Measurements from ENCODE around the gene PCAT6. TPM values are rescaled to one million over a fixed set of nuclear protein-coding genes. Genes with fewer than 3 reads are reported as not detected.
A peak's percentile ranks its signal among the peaks of the same experiment; 100 is the strongest.

PCAT6 gene
- total and polyA plus RNA-seq, 2 of the 8 experiments (the other 6 are each of a cell fraction or from before 2014, with no cell fraction given) = 4.6 to 14.7 TPM

DNA sequence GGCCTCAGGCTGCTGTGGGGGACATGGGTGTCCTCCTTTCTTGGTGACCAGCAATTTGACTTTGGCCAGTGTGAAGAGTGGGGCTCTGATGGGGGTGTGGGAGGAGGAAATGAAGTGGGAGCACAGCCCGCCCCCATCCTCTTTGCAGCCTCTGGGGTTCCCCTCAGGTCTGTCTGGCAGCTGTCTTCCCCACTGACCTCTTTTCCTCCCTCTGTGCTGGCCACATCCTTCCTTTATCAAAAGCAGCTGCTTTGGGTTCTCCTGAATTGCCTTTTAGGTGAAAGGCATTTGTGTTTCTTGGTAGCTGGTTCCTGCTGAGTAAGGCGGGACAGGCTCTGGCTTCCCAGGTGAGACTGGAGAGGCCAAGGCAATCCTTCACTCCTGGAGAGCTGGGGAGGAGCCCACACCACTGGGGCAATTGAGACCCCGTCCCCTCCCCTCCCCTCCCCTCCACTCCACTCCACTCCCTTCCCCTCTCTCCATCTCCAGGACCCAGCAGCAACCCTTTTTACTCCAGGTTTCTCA lies 24.9 kb downstream of the PCAT6 start:
- H3K4me2 ChIP-seq (ENCODE audit: insufficient read depth in 1 of 2, low read depth in 2 of 2, low read length in 2 of 2) = no peak overlapping the region
- no peak overlapping the region for H4K5ac ChIP-seq (ENCODE audit: insufficient read length, low read depth, low read length)
- H3K79me1 ChIP-seq (ENCODE audit: low read depth, low read length) = no peaks in the 10 kb centered on the region
- peak overlapping the region; percentile 62 for H4K91ac ChIP-seq (replicated peaks; ENCODE audit: insufficient read length, low read length)
- H3K4ac ChIP-seq (replicated peaks; ENCODE audit: insufficient read length, low read depth, low read length) = no peak overlapping the region
- no peak overlapping the region for H2AK5ac ChIP-seq (ENCODE audit: low read depth, low read length)
- peaks cover 0 to 6% (median 5%) of the 10 kb centered on the region in 4 experiments; a peak in 6 of 7 replicates for H3K4me1 ChIP-seq (replicated peaks in 1 of 4; ENCODE audit: control insufficient read depth in 3 of 4, insufficient read depth in 4 of 4, low read length in 3 of 4)
- CTCF ChIA-PET (ENCODE audit: partially characterized antibody) = interaction anchor here (0.9 to 2.1 kb wide), 8 partner anchors 10 to 203 kb away, joined by 3 to 19 read pairs (median 4); partner anchors contain the start of gene PCAT6
- H3K27me3 ChIP-seq (replicated peaks in 1 of 4; ENCODE audit: control insufficient read depth in 3 of 4, extremely low read depth in 1 of 4, insufficient read depth in 3 of 4, low read length in 3 of 4) = no peaks in the 10 kb centered on the region
- H3K18ac ChIP-seq (ENCODE audit: extremely low read depth, low read length) = 0 out of 2 replicates have a peak overlapping the region, but pooled peaks have one; percentile 32
- H3K23me2 ChIP-seq (ENCODE audit: low read depth, low read length) = no peaks in the 10 kb centered on the region
- H2BK15ac ChIP-seq (ENCODE audit: low read length) = no peak overlapping the region
- no peak overlapping the region; the same call in 1 of the 2 replicates for H2BK12ac ChIP-seq (ENCODE audit: low read depth, low read length)
- H3K79me2 ChIP-seq (ENCODE audit: control insufficient read depth in 1 of 2, insufficient read depth in 2 of 2, low read length in 2 of 2) = no peaks in the 10 kb centered on the region
- H2AFZ ChIP-seq (ENCODE audit: low read length) = no peak overlapping the region; the same call in 1 of the 2 replicates
- DNase-seq (ENCODE audit: low read depth in 1 of 2, low spot score in 2 of 2) = no peak
- H3K36me3 ChIP-seq (ENCODE audit: control insufficient read depth in 2 of 4, insufficient read depth in 4 of 4, low read length in 3 of 4) = no peaks in the 10 kb centered on the region
- no peak overlapping the region for H3K9ac ChIP-seq (replicated peaks in 1 of 4; ENCODE audit: extremely low read depth in 1 of 4, low read depth in 3 of 4, low read length in 3 of 4)
- 65% methylated on average over 2 of the region's 3 CpGs; no CpG with 5 or more reads in 1 of the 2 experiments for WGBS, 2 experiments (ENCODE audit: extremely low coverage in 1 of 2, insufficient coverage in 1 of 2, insufficient read length in 1 of 2, insufficient replicate concordance in 2 of 2, low coverage in 1 of 2, low lambda C conversion rate in 2 of 2, missing lambda C conversion rate in 1 of 2)
- H2BK20ac ChIP-seq (ENCODE audit: low read length) = no peak overlapping the region
- no peak overlapping the region for H3K14ac ChIP-seq (ENCODE audit: insufficient read length)
- H4K8ac ChIP-seq (ENCODE audit: extremely low read depth, insufficient read depth, low read length) = peak overlapping the region; percentile 36; the same call in 1 of the 2 replicates
- no peak for FAIRE-seq
- no peak overlapping the region for H3K56ac ChIP-seq (replicated peaks; ENCODE audit: insufficient read length, low read depth, low read length)
- no peak overlapping the region for H3K4me3 ChIP-seq (ENCODE audit: extremely low read depth in 1 of 4, insufficient read depth in 2 of 4, low read depth in 3 of 4, low read length in 4 of 4)
- no peak overlapping the region for H2BK120ac ChIP-seq (replicated peaks; ENCODE audit: low read depth, low read length)
- POLR2A ChIA-PET (ENCODE audit: partially characterized antibody) = interaction anchor here (0.8 to 2.6 kb wide), 9 partner anchors 10 to 37 kb away, joined by 3 to 10 read pairs (median 4); partner anchors contain the start of gene PCAT6
- no peaks in the 10 kb centered on the region for H3K9me3 ChIP-seq (ENCODE audit: insufficient read depth in 2 of 2, low read depth in 1 of 2, low read length in 1 of 2)
- no peak overlapping the region for H3K27ac ChIP-seq (ENCODE audit: low read depth, low read length)
- no peak overlapping the region for H2BK5ac ChIP-seq (ENCODE audit: low read depth, low read length)
- no peak overlapping the region for H3K23ac ChIP-seq (ENCODE audit: insufficient read length)
- H4K20me1 ChIP-seq (replicated peaks in 1 of 2; ENCODE audit: control insufficient read depth in 1 of 2, insufficient read depth in 2 of 2, low read length in 2 of 2) = no peaks in the 10 kb centered on the region
- TF ChIP-seq SAP30 (IDR thresholded peaks at IDR 0.05; ENCODE audit: insufficient read depth, insufficient replicate concordance, low read length) (no peak), SP4 (IDR thresholded peaks at IDR 0.05; ENCODE audit: low read length) (no peak), YY1 (IDR thresholded peaks at IDR 0.05; ENCODE audit: low read depth, low read length) (no peak), CEBPB (IDR thresholded peaks at IDR 0.05; ENCODE audit: low read depth, low read length) (no peak), EP300 (IDR thresholded peaks at IDR 0.05; ENCODE audit: borderline replicate concordance in 1 of 2, low read depth in 2 of 2, low read length in 2 of 2) (no peak), BACH1 (IDR thresholded peaks at IDR 0.05; ENCODE audit: low read length) (no peak), FOSL1 (IDR thresholded peaks at IDR 0.05; ENCODE audit: insufficient read depth, low read depth, low read length) (no peak), POLR2AphosphoS5 (IDR thresholded peaks at IDR 0.05; ENCODE audit: low read depth, low read length) (no peak), CHD1 (IDR thresholded peaks at IDR 0.05; ENCODE audit: low read depth, low read length) (no peak), SUZ12 (IDR thresholded peaks at IDR 0.05; ENCODE audit: low read length) (no peak), ASH2L (IDR thresholded peaks at IDR 0.05; ENCODE audit: low read length) (no peak), SIX5 (IDR thresholded peaks at IDR 0.05; ENCODE audit: low read depth, low read length) (no peak), EGR1 (IDR thresholded peaks at IDR 0.05; ENCODE audit: borderline replicate concordance, low read depth, low read length) (no peak), KDM1A (IDR thresholded peaks at IDR 0.05; ENCODE audit: borderline replicate concordance, low read length) (no peak)
